ENCODE measurements around the gene VPS37B.
"Not testable (repeated sequence)": the region's sequence is repeated elsewhere in the genome, so short reads cannot be mapped to it uniquely, and the experiment has no call there.

Gene VPS37B

GRCh38 chr12:122882908-122883558, 12.9 kb downstream of the VPS37B start:
- no peak for DNase-seq (ENCODE audit: low spot score)

GRCh38 chr12:122880668-122881067, 15.3 kb downstream of the VPS37B start:
- DNase-seq (ENCODE audit: low spot score): no peak

- no peak for DNase-seq (ENCODE audit: low spot score)
Observed at GRCh38 chr12:122880155-122880667, 15.7 kb downstream of the VPS37B start.

GRCh38 chr12:122878780-122879612, 16.9 kb downstream of the VPS37B start:
- no peak for DNase-seq (ENCODE audit: low spot score)

- DNase-seq (ENCODE audit: low spot score): no peak
Observed at GRCh38 chr12:122876731-122877130, 19.2 kb downstream of the VPS37B start.

GRCh38 chr12:122876281-122876680, 19.6 kb downstream of the VPS37B start:
- not testable (repeated sequence) for DNase-seq (ENCODE audit: low spot score)

- no peak for DNase-seq (ENCODE audit: low spot score)
Observed at GRCh38 chr12:122875590-122876220, 20.2 kb downstream of the VPS37B start.

GRCh38 chr12:122874081-122874480, 21.8 kb downstream of the VPS37B start:
- no peak for DNase-seq (ENCODE audit: low spot score)

GRCh38 chr12:122873540-122873939, 22.4 kb downstream of the VPS37B start:
- no peak for DNase-seq (ENCODE audit: low spot score)

- DNase-seq (ENCODE audit: low spot score): no peak
Observed at GRCh38 chr12:122872815-122873361, 23.0 kb downstream of the VPS37B start.

- DNase-seq (ENCODE audit: low spot score): no peak
Observed at GRCh38 chr12:122871851-122872780, 23.8 kb downstream of the VPS37B start.

GRCh38 chr12:122870867-122871664, 24.9 kb downstream of the VPS37B start:
- DNase-seq (ENCODE audit: low spot score): no peak

GRCh38 chr12:122870163-122870842, 25.6 kb downstream of the VPS37B start:
- no peak for DNase-seq (ENCODE audit: low spot score)

- no peak for DNase-seq (ENCODE audit: low spot score)
Observed at GRCh38 chr12:122869207-122869973, 26.5 kb downstream of the VPS37B start.

- DNase-seq (ENCODE audit: low spot score): no peak
Observed at GRCh38 chr12:122868471-122869177, 27.3 kb downstream of the VPS37B start.

- no peak for DNase-seq (ENCODE audit: low spot score)
Observed at GRCh38 chr12:122867691-122868461, 28.0 kb downstream of the VPS37B start.

GRCh38 chr12:122866950-122867607, 28.8 kb downstream of the VPS37B start:
- no peak for DNase-seq (ENCODE audit: low spot score)
